NCI-H2196 (cell line): ENCODE results near the gene MIDN.
"Not testable (repeated sequence)": the region's sequence is repeated elsewhere in the genome, so short reads cannot be mapped to it uniquely, and the experiment has no call there.

Experiments
- DNase-seq: peaks from one replicate; lab custom pipeline; 2025; ENCODE audit not compliant: unreplicated experiment; lab: John Stamatoyannopoulos, UW

MIDN gene

DNA sequence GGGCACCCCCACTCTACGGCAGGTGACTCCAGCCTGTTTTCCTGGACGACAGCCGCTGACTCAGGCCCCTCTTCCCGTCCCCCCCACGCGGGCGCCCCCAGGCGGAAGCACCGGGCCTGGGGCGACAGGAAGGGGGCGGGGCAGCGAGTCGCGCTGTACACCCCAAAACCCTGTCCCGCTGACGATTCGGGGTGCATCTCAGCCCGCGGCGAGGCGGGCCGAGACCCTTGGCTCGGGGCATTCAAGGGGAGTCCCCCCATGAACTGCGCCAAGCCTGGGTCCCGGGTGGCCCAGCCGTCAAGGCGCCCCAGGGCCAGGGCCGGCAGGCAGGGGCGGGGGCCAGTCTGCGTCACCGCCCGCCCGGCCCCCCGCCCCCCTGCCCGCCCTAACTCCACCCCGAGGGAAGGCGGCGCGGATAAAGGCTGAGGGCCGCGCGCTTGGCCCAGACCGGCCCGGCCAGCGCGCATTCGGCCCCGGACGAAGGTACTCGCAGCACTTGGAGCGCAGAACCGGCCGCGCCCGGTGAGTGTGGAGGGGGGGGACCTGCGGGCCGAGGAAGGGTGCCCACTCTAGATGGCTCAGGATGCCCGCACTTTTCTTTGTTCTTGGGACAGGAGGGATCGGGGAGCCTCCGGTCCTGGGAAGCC is at the start of gene MIDN:
Gene MIDN (plus strand): TSS at position 445 of the 647 bp plus-strand sequence. CDS start 1,714 bp downstream, outside the sequence.
- peak; percentile 91 for DNase-seq

DNA sequence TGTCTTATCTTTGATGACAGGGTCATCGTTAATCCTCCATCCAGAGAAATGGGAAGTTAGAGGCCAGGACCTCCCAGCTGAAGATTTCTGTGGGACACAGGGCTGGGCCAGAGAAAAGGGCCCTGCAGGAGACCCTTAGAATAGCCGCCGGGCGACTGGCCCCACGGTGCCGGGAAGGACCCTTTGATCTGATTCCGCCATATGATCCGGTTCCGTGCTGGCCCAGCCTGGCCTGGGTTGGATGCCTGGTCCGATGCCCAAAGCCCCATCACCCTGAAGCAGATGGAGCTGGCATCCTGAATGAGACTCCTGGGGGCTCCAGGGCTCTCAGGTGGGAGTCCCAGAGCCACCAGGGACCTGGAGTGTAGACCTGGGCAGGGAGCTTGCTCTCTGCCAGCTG is 48.9 kb upstream of the MIDN start:
- no peak for DNase-seq

DNA sequence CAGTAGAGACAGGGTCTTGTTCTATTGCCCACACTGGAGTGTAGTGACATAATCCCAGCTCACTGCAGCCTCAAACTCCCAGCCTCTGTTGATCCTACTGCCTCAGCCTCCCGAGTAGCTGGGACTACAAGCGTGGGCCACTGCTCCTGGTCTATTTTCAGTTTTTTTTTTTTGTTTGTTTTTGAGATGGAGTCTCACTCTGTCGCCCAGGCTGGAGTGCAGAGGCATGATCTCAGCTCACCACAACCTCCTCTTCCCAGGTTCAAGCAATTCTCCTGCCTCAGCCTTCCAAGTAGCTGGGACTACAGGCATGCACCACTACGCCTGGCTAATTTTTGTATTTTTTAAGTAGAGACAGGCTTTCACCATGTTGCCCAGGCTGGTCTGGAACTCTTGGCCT is 47.8 kb upstream of the MIDN start:
- DNase-seq: not testable (repeated sequence)

DNA sequence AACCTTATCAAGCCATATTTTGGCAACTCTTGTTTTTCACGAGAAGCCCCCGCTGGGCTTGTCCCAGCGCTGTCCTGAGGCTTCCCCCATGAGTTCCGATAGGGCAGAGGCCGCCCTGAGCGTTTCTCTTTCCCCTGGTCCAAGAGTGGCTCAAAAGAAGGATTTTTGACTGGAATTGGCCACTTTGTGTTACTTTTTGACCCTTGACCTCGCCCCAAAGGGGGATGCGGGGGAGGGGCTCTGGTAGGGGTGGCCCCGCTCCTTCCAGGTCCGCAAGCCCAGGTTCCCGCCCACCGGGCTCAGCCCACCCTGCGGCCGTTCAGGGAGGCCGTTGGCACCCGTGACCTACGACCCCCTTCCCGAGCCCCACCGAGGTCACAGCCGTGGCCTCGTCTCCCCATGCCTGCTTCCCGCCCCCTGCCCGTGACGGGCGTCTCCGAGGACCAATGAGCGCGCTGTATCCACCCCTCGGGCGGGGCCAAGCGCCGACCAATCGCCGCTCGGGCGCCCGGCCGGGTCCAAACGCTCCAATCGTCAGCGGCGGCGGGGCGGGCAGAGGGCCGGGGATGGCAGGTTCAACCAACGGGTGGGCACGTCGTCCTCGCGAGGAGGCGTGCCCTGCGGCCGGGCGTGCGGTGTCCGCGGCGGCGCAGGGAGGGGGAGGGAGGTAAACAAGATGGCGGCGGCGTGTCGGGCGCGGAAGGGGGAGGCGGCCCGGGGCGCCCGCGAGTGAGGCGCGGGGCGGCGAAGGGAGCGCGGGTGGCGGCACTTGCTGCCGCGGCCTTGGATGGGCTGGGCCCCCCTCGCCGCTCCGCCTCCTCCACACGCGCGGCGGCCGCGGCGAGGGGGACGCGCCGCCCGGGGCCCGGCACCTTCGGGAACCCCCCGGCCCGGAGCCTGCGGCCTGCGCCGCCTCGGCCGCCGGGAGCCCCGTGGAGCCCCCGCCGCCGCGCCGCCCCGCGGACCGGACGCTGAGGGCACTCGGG is 43.0 kb upstream of the MIDN start, which contains the start of gene STK11:
Gene STK11 (plus strand): TSS at position 665 of the 986 bp plus-strand sequence. CDS start 1,136 bp downstream, outside the sequence.
- peak; percentile 98 for DNase-seq

DNA sequence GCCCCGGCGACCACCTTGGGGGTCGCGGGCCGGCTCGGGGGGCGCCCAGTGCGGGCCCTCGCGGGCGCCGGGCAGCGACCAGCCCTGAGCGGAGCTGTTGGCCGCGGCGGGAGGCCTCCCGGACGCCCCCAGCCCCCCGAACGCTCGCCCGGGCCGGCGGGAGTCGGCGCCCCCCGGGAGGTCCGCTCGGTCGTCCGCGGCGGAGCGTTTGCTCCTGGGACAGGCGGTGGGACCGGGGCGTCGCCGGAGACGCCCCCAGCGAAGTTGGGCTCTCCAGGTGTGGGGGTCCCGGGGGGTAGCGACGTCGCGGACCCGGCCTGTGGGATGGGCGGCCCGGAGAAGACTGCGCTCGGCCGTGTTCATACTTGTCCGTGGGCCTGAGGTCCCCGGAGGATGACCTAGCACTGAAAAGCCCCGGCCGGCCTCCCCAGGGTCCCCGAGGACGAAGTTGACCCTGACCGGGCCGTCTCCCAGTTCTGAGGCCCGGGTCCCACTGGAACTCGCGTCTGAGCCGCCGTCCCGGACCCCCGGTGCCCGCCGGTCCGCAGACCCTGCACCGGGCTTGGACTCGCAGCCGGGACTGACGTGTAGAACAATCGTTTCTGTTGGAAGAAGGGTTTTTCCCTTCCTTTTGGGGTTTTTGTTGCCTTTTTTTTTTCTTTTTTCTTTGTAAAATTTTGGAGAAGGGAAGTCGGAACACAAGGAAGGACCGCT is 42.1 kb upstream of the MIDN start:
- no peak for DNase-seq

DNA sequence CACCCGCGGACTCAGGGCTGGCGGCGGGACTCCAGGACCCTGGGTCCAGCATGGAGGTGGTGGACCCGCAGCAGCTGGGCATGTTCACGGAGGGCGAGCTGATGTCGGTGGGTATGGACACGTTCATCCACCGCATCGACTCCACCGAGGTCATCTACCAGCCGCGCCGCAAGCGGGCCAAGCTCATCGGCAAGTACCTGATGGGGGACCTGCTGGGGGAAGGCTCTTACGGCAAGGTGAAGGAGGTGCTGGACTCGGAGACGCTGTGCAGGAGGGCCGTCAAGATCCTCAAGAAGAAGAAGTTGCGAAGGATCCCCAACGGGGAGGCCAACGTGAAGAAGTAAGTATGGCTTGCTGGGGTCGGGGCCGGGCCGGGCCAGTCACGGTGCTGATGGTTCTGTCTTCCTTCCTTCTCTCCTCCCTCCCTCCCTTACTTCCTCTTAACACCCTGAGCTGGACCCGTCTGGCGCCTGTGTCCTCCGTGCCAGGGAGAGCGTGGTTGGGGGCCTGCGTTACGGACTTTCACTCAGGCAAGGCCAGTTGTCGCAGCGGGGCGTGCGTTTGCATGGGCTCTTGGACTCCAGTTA is 41.4 kb upstream of the MIDN start:
- no peak for DNase-seq

DNA sequence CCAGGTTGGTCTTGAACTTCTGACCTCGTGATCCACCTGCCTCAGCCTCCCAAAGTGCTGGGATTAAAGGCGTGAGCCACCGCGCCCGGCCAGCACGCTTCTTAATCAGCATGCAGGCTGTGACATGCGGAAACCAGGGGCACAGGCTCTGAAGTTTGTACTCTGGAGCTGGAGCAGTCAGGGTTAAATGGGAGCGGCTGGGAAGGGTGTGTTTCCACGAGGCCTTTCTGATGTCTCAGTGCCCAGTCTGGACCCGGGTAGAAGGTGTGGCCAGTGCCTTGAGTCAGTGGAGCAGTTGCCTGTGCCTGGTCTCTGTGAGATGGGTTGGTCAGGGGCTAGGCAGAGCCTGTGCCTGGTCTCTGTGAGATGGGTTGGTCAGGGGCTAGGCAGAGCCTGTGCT is 39.6 kb upstream of the MIDN start:
- not testable (repeated sequence) for DNase-seq

DNA sequence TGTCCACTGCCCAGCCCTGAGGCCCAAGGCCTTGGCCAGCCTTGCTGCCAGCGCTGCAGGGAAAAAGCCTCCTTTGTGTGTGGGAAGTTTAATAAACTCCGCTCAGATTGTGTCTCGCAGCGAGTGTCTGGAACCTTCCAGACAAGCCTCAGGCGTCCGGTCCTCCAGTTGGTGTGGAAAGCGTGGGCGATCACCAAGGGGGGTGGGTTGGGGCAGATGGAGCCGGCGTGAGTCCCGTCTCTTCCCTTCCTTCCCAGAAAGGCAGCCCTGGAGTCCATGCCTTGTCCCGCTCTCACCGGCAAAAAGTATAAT is 38.2 kb upstream of the MIDN start:
- DNase-seq: no peak

DNA sequence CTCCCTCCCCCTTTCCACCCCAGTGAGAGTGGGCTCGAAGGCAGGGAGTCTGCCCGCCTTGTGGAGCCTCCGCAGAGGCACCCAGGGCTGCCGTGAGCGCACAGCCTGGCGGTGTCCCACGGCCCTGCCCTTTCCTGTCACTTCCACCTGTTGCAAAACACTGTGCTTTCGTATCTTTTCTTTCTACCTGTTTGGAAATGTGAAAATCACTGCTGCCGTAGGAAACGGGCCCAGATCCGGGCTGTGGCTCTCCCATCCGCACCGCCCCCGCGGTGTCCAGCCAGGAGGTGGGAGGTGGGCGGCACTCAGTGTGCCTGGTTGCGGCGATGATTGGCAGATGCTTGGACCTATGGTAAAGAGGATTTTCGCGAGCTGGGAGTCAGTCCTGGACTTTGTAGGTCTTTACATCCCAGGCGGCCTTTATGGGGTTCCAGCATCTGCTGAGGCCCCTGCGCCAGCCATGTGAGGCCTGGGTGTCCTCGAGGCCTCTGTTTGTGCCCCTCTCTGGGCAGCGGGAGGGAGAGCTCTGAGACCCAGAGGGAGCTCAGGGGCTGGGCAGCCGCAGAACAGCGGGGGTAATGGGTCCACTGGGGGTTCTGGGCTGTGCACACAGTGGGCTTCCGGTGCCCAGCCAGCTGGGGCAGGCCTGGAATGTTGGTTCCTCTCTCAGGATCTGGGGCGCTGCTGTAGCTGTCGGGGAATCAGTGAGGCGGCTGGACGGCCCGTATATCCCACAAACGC is 36.7 kb upstream of the MIDN start:
- DNase-seq: no peak

DNA sequence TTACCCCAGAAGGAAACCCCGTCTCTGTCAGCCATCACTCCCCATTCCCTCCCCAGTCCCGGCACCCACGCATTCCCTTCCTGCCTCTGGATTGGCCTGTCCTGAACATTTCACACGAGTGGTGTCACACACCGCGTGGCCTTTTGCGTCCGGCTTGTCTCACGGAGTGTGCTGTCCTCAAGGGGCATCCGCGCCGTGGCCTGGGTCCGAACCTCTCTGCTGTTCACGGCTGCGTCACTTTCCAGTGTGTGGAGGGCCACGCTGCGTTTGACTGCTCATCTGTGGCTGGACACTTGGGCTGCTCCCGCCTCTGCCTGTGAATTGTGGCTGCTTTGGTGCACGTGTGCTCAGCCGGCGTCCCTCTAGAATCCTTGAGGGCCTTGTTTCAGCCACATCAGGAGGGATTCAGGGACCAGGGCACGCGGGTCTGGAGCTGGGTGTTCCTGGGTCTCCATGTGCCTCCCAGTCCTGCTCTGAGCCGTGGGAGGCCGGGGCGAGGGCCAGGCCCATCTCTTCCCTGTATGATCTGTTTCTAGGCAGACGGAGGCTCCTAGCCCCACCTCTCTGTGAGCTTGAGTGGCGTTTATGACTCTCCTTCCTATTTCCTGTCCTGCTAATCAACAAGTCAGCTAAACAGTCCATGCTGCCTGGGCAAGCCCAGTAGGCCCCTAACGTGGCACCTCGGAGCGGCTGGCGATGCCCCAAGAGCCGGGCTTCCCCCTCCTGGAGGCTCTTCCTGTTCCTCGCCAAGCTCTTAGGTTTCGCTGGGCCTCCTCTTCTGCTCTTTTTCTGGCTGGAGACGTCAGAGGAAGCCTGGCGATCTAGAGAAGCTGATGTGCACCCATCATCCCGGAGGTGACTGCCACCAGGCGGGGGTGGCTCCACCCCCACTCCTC is 34.7 kb upstream of the MIDN start:
- peak; percentile 80 for DNase-seq

DNA sequence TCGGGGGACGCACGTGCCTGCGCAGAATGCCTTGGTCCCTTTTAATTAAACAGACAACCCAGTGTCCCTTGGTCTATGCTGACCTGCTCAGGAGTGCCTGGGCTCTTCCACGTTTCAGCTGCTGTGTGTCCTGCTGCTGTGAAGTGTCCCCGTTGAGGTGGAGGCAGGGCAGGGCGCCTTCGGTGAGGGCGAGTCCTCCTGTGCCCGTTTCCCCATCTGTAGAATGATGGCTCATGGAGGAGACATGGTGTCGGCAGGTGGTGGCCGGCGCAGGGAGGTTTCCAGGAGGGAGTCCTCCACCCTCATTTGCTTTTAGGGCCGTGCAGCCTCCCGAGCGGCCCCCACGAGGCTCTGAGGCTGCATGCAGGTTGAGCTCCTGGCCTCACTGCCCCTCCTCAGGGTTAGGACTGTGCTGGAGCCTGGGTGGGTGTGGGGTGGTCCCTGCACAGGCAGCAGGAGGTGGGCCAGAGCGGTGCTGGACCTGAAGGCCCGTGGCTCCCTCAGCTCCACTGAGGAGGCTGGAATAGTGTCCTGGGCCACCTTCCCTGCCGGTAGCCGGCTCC is 34.0 kb upstream of the MIDN start:
- no peak for DNase-seq

DNA sequence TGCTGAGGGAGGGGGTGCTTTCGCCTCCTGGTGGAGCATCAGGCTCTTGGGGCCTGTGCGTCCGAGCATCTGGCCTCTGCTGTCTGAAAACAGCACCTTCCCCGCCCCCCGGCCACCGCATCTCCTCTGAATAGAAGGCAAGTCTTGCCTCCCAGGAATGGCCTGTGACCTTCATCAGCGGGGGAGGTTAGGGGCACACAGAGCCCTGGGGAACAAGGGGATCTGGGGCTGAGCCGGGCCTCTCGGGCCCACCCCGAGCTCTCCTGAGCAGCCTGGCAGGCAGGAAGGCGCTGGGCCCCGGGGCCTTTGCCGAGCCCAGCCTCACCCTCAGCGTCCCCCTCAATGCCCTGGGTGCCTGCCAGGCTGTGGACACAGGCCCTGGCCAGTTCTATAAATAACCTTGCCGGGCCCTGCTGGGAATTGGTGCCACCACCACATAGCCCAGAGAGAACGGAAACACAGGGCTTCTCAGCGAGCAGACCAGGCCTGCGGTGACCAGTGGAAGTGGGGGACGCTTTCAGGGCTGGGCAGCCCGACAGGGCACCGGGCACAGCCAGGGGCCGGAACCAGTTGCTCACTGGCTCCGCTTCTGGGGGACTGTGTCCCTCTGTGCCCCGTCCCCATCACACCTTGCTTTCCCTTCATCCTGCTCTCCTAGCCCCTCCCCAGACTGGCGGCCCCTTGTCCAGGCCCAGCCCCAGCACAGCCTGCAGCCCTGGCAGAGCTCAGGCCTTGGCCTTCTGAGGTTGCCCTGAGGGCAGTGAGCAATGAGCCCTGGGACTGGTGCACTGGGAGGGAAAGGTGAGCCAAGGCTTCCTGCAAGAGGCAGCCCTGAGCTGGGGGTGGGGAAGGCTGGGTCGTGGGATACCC is 33.3 kb upstream of the MIDN start:
- no peak for DNase-seq

DNA sequence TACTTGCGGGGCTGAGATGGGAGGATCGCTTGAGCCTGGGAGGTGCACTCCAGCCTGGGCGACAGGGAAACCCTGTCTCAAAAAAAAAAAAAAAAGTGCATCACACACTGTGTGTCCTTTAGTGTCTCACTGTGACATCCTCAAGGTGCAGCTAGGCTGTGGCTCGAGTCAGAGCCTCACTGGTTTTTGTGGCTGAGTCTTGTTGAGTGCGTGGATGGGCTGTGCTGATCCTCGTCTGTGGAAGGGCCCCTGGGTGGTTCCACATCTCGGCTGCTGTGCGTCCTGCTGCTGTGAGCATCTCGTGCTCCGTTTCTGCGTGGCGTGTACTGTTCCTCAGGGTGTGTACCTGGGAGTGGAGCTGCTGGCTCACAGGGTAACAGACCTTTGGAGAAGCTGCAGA is 31.6 kb upstream of the MIDN start:
- DNase-seq: no peak

DNA sequence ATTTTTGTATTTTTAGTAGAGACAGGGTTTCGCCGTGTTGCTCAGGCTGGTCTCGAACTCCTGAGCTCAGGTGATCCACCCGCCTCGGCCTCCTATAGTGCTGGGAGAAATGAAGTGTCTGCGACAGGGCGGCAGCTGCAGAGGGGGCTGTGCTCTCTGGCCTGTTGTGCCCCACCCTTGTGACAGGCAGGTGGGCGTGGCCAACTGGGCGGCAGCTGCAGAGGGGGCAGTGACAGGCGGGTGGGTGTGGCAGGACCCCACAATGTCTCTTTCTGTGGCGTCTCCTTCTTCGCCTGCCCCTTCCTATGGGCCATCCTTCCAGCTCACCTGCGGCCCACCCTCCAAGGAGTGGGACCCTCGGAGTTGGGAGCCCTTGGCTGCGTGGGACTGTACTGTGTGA is 31.0 kb upstream of the MIDN start:
- no peak for DNase-seq

DNA sequence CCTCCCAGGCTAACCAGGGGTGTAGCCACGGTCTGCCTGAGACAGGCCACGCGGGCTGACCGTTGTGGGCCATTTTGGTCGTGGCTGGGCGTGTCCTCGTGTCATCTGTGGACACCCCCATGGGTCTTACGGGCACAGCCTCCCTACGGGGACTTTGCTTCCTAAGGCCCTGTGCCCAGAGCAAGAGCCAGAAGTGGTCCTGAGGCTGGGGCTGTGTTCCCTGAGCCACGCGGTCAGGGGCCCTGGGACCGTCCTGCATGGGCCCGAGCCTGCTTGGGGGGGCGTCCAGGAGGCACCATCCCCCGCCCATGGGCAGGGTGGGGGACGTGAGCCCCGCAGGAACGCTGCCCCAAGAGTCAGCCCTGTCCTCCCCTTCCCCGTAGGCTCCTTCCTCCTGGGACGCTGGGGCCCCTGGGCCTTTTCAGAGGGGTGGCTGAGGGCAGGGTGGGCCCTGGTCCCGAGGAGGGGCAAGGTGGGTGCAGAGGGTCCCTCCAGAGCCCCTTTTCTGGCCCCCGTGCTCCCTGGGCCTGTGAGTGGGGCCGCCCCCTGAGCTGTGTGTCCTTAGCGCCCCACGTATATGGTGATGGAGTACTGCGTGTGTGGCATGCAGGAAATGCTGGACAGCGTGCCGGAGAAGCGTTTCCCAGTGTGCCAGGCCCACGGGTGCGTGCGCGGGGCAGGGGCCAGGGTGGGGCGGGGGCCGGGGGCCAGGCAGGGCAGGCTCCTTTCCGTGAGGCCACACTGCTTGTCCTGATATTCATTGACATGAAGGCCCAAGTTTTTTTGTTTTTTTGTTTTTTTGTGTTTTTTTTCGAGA is 29.4 kb upstream of the MIDN start:
- DNase-seq: no peak

DNA sequence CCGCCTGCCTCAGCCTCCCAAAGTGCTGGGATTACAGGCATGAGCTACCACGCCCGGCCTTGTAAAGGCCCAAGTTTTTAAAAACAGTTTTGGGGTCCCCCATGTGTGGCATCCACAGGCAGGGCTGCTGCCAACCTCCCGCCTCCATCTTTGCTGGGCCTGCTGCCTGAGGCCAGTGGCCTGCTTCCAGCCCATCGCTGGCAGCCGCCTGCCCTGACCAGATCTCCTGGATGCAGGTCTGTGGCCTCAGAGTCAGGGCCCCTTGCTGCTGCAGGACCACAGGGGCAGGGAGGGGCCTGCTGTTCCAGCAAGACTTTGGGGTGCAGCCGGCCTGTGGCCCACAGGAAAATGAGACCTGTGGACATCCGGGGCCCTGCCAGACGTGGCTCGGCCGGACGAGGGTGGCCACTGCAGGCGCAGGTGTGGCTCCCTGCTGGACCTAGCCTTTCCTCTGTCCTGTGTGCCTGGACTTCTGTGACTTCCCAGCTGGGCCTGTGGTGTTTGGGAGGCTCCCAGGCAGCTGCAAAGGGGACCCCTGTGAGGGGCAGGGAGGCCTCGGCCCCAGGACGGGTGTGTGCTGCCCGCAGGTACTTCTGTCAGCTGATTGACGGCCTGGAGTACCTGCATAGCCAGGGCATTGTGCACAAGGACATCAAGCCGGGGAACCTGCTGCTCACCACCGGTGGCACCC is 28.5 kb upstream of the MIDN start:
- DNase-seq: no peak

DNA sequence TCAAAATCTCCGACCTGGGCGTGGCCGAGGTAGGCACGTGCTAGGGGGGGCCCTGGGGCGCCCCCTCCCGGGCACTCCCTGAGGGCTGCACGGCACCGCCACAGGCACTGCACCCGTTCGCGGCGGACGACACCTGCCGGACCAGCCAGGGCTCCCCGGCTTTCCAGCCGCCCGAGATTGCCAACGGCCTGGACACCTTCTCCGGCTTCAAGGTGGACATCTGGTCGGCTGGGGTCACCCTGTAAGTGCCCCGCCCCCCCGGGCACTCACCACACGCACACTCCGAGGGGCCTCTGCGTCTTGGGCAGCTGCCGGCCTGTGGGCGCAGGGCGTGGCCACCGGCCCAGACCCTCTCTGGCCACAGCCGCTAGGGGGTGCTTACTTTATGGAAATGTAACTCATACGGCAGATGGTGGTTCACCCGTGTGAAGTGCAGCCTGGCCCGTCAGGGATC is 27.9 kb upstream of the MIDN start:
- DNase-seq: no peak
